T47D (cell line): ENCODE measurements around the gene PROK1.

ENCODE experiments used
- DNase-seq, 2 experiments: peaks; one replicate each; pipeline versions ENCODE4 v3.0.0 to v3.0.0-alpha.2; 2011 to 2012; ENCODE audit warnings: low read depth in 1 of 2, low spot score in 1 of 2
- JUND ChIP-seq: IDR thresholded peaks from 2 replicates; pipeline ENCODE4 v1.6.1; 2012; ENCODE audit warnings: low read depth
- in situ Hi-C: cut with HindIII; loops from 2 replicates; pipeline ENCODE4 v1.10.0; 2016; ENCODE audit warnings: low sequenced_read_pairs, low pct_unique_long_range_greater_than_20kb

Gene PROK1

DNA sequence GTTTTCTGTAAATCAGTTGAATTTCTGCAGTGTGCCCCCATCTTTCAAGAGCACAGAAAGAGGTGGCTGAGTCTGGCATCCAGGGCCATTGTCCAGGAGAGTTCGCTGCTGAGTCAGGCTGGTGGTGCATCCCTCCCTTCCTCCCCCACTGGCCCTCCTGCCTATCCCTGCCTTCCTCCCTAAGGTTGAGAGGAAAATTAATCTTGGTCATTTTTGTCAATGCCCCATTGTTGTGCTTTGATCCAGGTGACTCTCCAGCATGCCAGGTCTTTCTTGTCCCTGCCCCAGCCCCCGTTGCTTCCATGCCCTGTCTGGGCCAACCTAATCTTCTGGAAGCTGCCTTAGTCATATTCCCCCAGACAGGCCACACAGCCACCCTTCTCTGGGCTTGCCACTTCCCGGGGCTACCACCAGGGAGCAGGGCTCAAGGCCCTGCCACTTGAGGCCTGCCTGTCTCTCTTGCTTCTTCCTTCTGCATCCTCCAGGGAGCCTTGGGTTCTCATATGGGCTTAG lies 26.6 kb downstream of the PROK1 start:
- no peak for TF ChIP-seq JUND
- DNase-seq, result peak in 1 of 2 experiments; percentile 14
- in situ Hi-C loops, result no loop called here

DNA sequence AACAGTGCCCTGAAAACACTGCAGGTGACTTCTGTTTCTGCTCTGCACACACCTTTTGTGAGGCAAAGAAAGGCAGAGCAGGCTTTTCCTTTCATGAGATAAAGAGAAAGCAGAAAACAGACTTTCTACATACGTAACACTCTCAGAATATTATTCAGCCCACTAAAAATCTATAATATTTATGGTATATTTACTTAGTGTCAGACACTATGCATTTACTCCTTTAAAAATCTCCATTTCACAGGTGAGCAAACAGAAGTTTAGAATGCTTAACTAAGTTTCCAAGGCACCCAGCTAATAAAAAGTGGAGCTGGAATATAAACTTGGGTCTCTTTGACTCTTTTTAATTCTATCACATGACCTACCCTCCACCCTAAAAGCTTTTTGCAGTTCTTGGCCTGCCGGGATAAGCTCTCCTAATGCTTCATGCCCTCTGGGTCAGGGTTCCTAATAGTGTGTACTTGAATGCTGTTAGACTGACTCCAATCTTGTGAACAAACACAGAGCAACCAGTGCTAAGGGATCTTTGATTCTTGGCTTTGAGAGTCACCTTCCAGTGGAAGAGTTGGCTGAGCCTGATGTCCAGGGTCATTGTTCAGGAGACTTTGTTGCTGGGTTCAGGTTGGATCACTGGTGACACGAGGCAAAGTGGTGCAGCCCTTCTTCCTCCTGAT lies 27.2 kb downstream of the PROK1 start:
- in situ Hi-C loops, result no loop called here
- TF ChIP-seq JUND, result no peak

GRCh38 chr1:110478886-110479285 lies 27.9 kb downstream of the PROK1 start:
- in situ Hi-C loops, result no loop called here
- DNase-seq, result no peak
- no peak for TF ChIP-seq JUND

More for the DNA sequence above, 27.2 kb downstream of the PROK1 start:
- DNase-seq, result no peak

DNA sequence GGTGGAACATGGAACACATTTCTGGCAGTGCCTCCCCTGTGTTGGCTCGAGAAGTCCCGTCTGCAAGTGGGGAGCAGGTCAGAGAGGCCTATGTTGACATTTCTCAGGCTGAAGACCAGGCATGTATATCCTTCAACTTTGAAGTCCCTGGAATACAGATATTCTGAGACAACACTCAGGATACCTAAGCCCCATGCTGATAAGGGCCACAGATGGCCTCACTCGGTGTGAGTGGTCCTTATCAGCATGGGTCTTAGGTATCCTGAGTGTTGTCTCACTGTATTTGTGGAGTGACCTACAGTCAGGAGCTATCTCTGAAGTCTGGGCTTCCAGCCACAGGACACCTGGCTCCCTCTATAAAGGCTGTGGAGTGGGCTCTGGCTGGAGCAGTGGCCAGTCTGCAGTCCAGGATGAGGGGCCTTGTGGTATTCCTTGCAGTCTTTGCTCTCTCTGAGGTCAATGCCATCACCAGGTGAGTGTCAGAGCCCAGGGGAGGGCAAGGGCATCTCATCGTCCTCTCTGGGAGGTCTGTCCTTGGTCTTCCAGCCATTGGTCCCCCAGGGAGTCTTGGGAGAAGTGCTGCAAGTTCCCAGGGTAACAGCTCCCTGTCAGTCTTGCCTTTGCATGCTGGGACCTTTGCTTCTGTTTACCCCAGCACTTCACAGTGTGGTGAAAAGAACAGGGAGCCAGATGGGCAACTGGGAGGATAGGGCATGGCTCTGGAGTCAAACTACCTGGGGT lies 29.6 kb downstream of the PROK1 start:
- in situ Hi-C loops, result no loop called here
- TF ChIP-seq JUND, result no peak
- DNase-seq, result no peak

GRCh38 chr1:110481968-110482623 lies 31.1 kb downstream of the PROK1 start:
- DNase-seq, result no peak
- TF ChIP-seq JUND, result no peak

GRCh38 chr1:110482662-110483307 lies 31.8 kb downstream of the PROK1 start:
- DNase-seq, result no peak
- no peak for TF ChIP-seq JUND
- in situ Hi-C loops, result no loop called here

More at GRCh38 chr1:110481968-110482623, 31.1 kb downstream of the PROK1 start:
- in situ Hi-C loops, result no loop called here

DNA sequence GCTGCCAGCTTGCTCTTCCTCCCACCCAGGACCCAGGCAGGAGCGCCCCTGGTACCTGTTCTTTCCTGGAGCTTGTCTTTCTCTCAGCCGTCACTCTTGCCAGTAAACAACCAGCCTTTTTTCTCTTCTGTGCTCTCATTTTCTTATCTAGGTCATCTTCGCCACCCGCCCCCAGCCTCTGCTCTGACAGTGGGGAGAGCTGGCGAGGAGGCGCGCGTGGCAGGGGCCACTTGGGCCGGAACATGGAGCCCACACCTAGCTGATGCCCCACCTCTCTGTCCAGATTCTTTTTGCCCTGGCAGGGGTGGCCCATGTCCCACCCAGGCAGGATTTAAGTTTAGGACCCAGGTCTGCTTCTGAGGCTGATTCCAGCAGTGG lies 32.3 kb downstream of the PROK1 start:
- DNase-seq, result no peak
- TF ChIP-seq JUND, result no peak
- in situ Hi-C loops, result no loop called here

DNA sequence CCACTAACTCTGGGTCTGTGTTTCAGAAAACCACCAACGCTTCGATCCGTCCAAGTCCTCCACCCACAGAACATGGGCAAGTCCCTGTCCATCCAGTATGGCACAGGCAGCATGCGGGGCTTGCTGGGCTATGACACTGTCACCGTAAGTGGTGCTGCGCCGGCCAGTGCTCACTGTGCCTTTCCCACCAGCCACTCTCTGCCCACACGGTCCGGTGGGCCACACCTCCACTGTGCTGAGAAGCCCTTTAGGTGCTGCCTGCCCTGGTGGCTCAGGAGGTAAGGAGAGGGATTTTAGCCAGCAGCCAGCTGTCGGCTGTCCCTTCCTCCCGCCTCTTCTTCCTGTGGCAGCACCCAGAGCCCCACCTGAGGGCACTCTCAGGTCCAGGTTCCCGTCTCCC lies 33.9 kb downstream of the PROK1 start:
- TF ChIP-seq JUND, result no peak
- no peak for DNase-seq
- in situ Hi-C loops, result no loop called here

- TF ChIP-seq JUND, result no peak
- in situ Hi-C loops, result no loop called here
- DNase-seq, result no peak
These were observed 34.8 kb downstream of the PROK1 start for GRCh38 chr1:110485725-110486124.

GRCh38 chr1:110487726-110488125 lies 36.8 kb downstream of the PROK1 start:
- TF ChIP-seq JUND, result no peak
- in situ Hi-C loops, result no loop called here
- DNase-seq, result no peak

GRCh38 chr1:110488161-110488560 lies 37.2 kb downstream of the PROK1 start:
- DNase-seq, result no peak
- TF ChIP-seq JUND, result no peak
- in situ Hi-C loops, result no loop called here

DNA sequence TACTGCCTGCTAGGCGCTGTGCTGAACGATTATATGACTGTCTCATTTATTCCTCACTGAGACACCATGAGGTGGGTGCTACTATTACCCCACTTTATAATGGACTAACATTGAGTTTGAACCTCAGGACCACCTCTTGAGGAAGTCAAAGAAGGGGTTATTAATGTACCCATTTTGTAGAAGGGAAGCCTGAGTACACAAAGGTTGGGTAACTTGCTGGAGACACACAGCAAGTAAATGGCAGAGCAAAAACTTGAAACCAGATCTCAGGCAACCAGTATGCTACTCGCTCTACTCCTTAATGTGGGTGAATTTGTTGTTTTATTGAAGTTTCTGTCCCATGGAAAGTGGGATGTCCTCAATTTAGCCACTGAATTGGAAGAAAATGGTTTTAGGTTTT lies 37.9 kb downstream of the PROK1 start:
- in situ Hi-C loops, result no loop called here
- TF ChIP-seq JUND, result no peak
- DNase-seq, result no peak
